K562 (cell line): ENCODE measurements around the gene NAIF1. TPM values are rescaled to one million over a fixed set of nuclear protein-coding genes. Genes with fewer than 3 reads are reported as not detected.

Experiments used
- ARID1B ChIP-seq: fragments of 450-650 bp; IDR thresholded peaks from 2 replicates; pipeline ENCODE4 v1.6.1; 2016; ENCODE audit warnings: antibody characterized with exemption, mild to moderate bottlenecking, inconsistent platforms
- ATF3 ChIP-seq, 2 experiments: fragments of 450-650 bp in 1 of 2; sonication (generic) in 1 of 2; formaldehyde crosslinking in 1 of 2; IDR thresholded peaks in 1 of 2; conservative IDR thresholded peaks in 1 of 2; 2 replicates each; pipeline versions ENCODE4 v1.6.1 to v1.8.1; 2016 to 2023; ENCODE audit warnings: mild to moderate bottlenecking in 2 of 2, moderate library complexity in 2 of 2, inconsistent platforms in 1 of 2, missing genetic modification reagents in 1 of 2
- CBX3 ChIP-seq, 2 experiments: IDR thresholded peaks; 1 replicate in 1 of 2; 2 replicates in 1 of 2; pipeline ENCODE4 v1.6.1; 2012; ENCODE audit warnings: inconsistent platforms in 2 of 2, low read length in 2 of 2, borderline replicate concordance in 1 of 2, control low read depth in 1 of 2
- DMBX1 ChIP-seq: fragments of 250-450 bp; sonication (Bioruptor Pico); IDR thresholded peaks from 2 replicates; pipeline ENCODE4 v1.8.0; 2022; ENCODE audit warnings: inconsistent platforms, mild to moderate bottlenecking, moderate library complexity, borderline replicate concordance
- DPF2 ChIP-seq: fragments of 450-650 bp; IDR thresholded peaks from 2 replicates; pipeline ENCODE4 v1.6.1; 2016
- EHMT2 ChIP-seq: fragments of 450-650 bp; IDR thresholded peaks from 2 replicates; pipeline ENCODE4 v1.6.1; 2018; ENCODE audit warnings: antibody characterized with exemption
- FUS ChIP-seq: fragments of 200-400 bp; formaldehyde crosslinking; optimal IDR thresholded peaks from 2 replicates; pipeline ENCODE3; 2017; ENCODE audit warnings: low read depth, low read length
- L3MBTL2 ChIP-seq: fragments of 450-650 bp; IDR thresholded peaks from 2 replicates; pipeline ENCODE4 v1.6.1; 2016; ENCODE audit warnings: mild to moderate bottlenecking, moderate library complexity
- MAFF ChIP-seq: IDR thresholded peaks from 2 replicates; pipeline ENCODE4 v1.6.1; 2012; ENCODE audit warnings: low read length, improper control_type of control experiment
- MAFK ChIP-seq: IDR thresholded peaks from 2 replicates; pipeline ENCODE4 v1.6.1; 2011; ENCODE audit warnings: low read length, improper control_type of control experiment
- MECOM ChIP-seq: fragments of 250-450 bp; sonication (Bioruptor Pico); IDR thresholded peaks from 2 replicates; pipeline ENCODE4 v1.8.0; 2022; ENCODE audit warnings: inconsistent platforms
- NRF1 ChIP-seq, 2 experiments: fragments of 450-650 bp; IDR thresholded peaks in 1 of 2; conservative IDR thresholded peaks in 1 of 2; 2 replicates each; pipeline ENCODE4 v1.6.1; 2014; ENCODE audit warnings: mild to moderate bottlenecking in 2 of 2
- PKNOX1 ChIP-seq: fragments of 450-650 bp; IDR thresholded peaks from 2 replicates; pipeline ENCODE4 v1.6.1; 2016
- SMARCA4 ChIP-seq: fragments of 450-650 bp; IDR thresholded peaks from 2 replicates; pipeline ENCODE4 v1.6.1; 2016
- ZEB2 ChIP-seq: fragments of 450-650 bp; IDR thresholded peaks from 2 replicates; pipeline ENCODE4 v1.6.1; 2016
- ZNF197 ChIP-seq: fragments of 200-800 bp; sonication (Bioruptor generic); IDR thresholded peaks from 2 replicates; pipeline ENCODE4 v1.6.1; 2016; ENCODE audit warnings: low read depth, missing genetic modification characterization, missing compliant biosample characterization
- ZNF316 ChIP-seq: fragments of 450-650 bp; IDR thresholded peaks from 2 replicates; pipeline ENCODE4 v1.6.1; 2016
- ZNF764 ChIP-seq: fragments of 250-450 bp; sonication (Bioruptor Pico); IDR thresholded peaks from 2 replicates; pipeline ENCODE4 v1.4.0; 2020; ENCODE audit warnings: low read depth, mild to moderate bottlenecking, moderate library complexity
- polyA plus RNA-seq, 8 experiments: library from polyadenylated mRNA; depleted of rRNA in 4 of 8; stranded (reverse) in 5 of 8; unstranded in 3 of 8; fragments of >200 nt; fragmentation: Nextera tagmentation in 2 of 8; fragmentation: Illumina TruSeq in 1 of 8; extraction: Ambion mirVana in 2 of 8; extraction: Trizol in 1 of 8; gene quantifications; 2 replicates each; pipeline versions ENCODE4 v1.2.1 to v1.2.3, GENCODE V29; 2011 to 2014; ENCODE audit warnings: inconsistent platforms in 1 of 8, missing spikeins in 1 of 8
- total RNA-seq, 7 experiments: library from RNA; depleted of rRNA in 6 of 7; stranded (reverse); fragments of >200 nt in 6 of 7; fragmentation: Illumina TruSeq in 2 of 7; extraction: Trizol in 2 of 7; gene quantifications; 2 replicates each; pipeline versions ENCODE4 v1.2.1 to v1.2.3, GENCODE V29; 2011 to 2021; ENCODE audit warnings: low replicate concordance in 1 of 7
- TF ChIP-seq, protein P1 (sequence below), 2 experiments: fragments of 450-650 bp; IDR thresholded peaks; 2 replicates each; pipeline ENCODE4 v1.6.1; 2018; ENCODE audit warnings: mild to moderate bottlenecking in 2 of 2, low read depth in 1 of 2; ENCODE audit not compliant: partially characterized antibody in 2 of 2

Gene NAIF1
- total and polyA plus RNA-seq, 9 of the 15 experiments (the other 6 are each of a cell fraction or from before 2014, with no cell fraction given): 4.8 to 26.6 (median 17.2) TPM

GRCh38 chr9:128082151-128082550 lies 15.0 kb upstream of the NAIF1 start (continued):
- TF ChIP-seq L3MBTL2 (0 out of 2 replicates have a peak, but pooled peaks have one; percentile 10), MECOM (CRISPR knock-in tag) (0 out of 2 replicates have a peak, but pooled peaks have one; percentile 62), FUS (no peak), MAFK (peak; percentile 86), DMBX1 (CRISPR knock-in tag) (0 out of 2 replicates have a peak, but pooled peaks have one; percentile 35), MAFF (peak; percentile 93), CBX3 (IDR thresholded peaks at IDR 0.05; ENCODE audit: borderline replicate concordance in 1 of 2, low read length in 2 of 2) (0 out of 3 replicates have a peak, but pooled peaks of 1 of the 2 experiments have one; percentile 18), ZNF197 (0 out of 2 replicates have a peak, but pooled peaks have one; percentile 40), EHMT2 (no peak), DPF2 (peak; percentile 82), PKNOX1 (peak; percentile 81), ARID1B (peak; percentile 67), ZEB2 (peak; percentile 85; the same call in 1 of the 2 replicates), ATF3 (IDR thresholded peaks at IDR 0.05) (0 out of 2 replicates have a peak, but pooled peaks have one; percentile 15), ATF3 (CRISPR knock-in tag; conservative IDR thresholded peaks at IDR 0.05) (no peak), NRF1 (conservative IDR thresholded peaks at IDR 0.05 in 1 of 2, IDR thresholded peaks at IDR 0.05 in 1 of 2) (peak; percentile 83 to 86), ZNF764 (CRISPR knock-in tag) (no peak), SMARCA4 (peak; percentile 81), ZNF316 (peak; percentile 96)
- TF ChIP-seq, protein P1, sequence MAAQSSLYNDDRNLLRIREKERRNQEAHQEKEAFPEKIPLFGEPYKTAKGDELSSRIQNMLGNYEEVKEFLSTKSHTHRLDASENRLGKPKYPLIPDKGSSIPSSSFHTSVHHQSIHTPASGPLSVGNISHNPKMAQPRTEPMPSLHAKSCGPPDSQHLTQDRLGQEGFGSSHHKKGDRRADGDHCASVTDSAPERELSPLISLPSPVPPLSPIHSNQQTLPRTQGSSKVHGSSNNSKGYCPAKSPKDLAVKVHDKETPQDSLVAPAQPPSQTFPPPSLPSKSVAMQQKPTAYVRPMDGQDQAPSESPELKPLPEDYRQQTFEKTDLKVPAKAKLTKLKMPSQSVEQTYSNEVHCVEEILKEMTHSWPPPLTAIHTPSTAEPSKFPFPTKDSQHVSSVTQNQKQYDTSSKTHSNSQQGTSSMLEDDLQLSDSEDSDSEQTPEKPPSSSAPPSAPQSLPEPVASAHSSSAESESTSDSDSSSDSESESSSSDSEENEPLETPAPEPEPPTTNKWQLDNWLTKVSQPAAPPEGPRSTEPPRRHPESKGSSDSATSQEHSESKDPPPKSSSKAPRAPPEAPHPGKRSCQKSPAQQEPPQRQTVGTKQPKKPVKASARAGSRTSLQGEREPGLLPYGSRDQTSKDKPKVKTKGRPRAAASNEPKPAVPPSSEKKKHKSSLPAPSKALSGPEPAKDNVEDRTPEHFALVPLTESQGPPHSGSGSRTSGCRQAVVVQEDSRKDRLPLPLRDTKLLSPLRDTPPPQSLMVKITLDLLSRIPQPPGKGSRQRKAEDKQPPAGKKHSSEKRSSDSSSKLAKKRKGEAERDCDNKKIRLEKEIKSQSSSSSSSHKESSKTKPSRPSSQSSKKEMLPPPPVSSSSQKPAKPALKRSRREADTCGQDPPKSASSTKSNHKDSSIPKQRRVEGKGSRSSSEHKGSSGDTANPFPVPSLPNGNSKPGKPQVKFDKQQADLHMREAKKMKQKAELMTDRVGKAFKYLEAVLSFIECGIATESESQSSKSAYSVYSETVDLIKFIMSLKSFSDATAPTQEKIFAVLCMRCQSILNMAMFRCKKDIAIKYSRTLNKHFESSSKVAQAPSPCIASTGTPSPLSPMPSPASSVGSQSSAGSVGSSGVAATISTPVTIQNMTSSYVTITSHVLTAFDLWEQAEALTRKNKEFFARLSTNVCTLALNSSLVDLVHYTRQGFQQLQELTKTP (IDR thresholded peaks at IDR 0.05; ENCODE audit: low read depth in 1 of 2, partially characterized antibody in 2 of 2): peak in 1 of 2 experiments; percentile 12
